SK-N-SH treated with all-trans-retinoic acid at 6 μM for 48 hours (cell line): ENCODE measurements around the gene SLC27A5.

Experiments
- ATAC-seq: fragments of 200-7000 bp; cut with Tn5 transposase; 3 replicates; pipeline ENCODE4 v1.9.1; 2020; ENCODE audit warnings: mild to moderate bottlenecking, moderate library complexity
- ARNTL ChIP-seq: fragments of 450-650 bp; formaldehyde crosslinking; IDR thresholded peaks from 2 replicates; pipeline ENCODE4 v1.5.0; 2020; ENCODE audit warnings: low read depth, mild to moderate bottlenecking, moderate library complexity, borderline replicate concordance
- CREB5 ChIP-seq: fragments of 250-450 bp; sonication (Bioruptor Pico); IDR thresholded peaks from 2 replicates; pipeline ENCODE4 v1.5.1; 2020; ENCODE audit warnings: low read depth, mild to moderate bottlenecking, moderate library complexity
- GLIS3 ChIP-seq: fragments of 250-450 bp; sonication (Bioruptor Pico); IDR thresholded peaks from 2 replicates; pipeline ENCODE4 v1.5.0; 2020; ENCODE audit warnings: mild to moderate bottlenecking, moderate library complexity
- ISL1 ChIP-seq: fragments of 250-450 bp; sonication (Bioruptor Pico); IDR thresholded peaks from 2 replicates; pipeline ENCODE4 v2.1.2; 2022; ENCODE audit warnings: mild to moderate bottlenecking, moderate library complexity
- PPARA ChIP-seq: fragments of 250-450 bp; sonication (Bioruptor Pico); IDR thresholded peaks from 2 replicates; pipeline ENCODE4 v1.5.0; 2020; ENCODE audit warnings: mild to moderate bottlenecking, borderline replicate concordance
- RARB ChIP-seq: fragments of 250-450 bp; sonication (Bioruptor Pico); IDR thresholded peaks from 2 replicates; pipeline ENCODE4 v1.8.0; 2021; ENCODE audit warnings: mild to moderate bottlenecking, moderate library complexity
- SNAI2 ChIP-seq: fragments of 250-450 bp; sonication (Bioruptor Pico); IDR thresholded peaks from 2 replicates; pipeline ENCODE4 v1.5.0; 2020; ENCODE audit warnings: mild to moderate bottlenecking, moderate library complexity
- TCF4 ChIP-seq: fragments of 250-450 bp; sonication (Bioruptor Pico); IDR thresholded peaks from 2 replicates; pipeline ENCODE4 v1.8.0; 2021; ENCODE audit warnings: mild to moderate bottlenecking, moderate library complexity, borderline replicate concordance
- ZFP3 ChIP-seq: fragments of 250-450 bp; sonication (Bioruptor Pico); IDR thresholded peaks from 2 replicates; pipeline ENCODE4 v1.5.0; 2020; ENCODE audit warnings: mild to moderate bottlenecking, moderate library complexity
- ZFP30 ChIP-seq: fragments of 450-650 bp; formaldehyde crosslinking; IDR thresholded peaks from 2 replicates; pipeline ENCODE4 v1.5.0; 2022; ENCODE audit warnings: mild to moderate bottlenecking, moderate library complexity
- ZNF70 ChIP-seq: fragments of 450-650 bp; formaldehyde crosslinking; IDR thresholded peaks from 2 replicates; pipeline ENCODE4 v1.5.0; 2020; ENCODE audit warnings: mild to moderate bottlenecking, moderate library complexity
- ZNF8 ChIP-seq: fragments of 450-650 bp; formaldehyde crosslinking; IDR thresholded peaks from 2 replicates; pipeline ENCODE4 v1.5.0; 2020; ENCODE audit warnings: mild to moderate bottlenecking, moderate library complexity
- TF ChIP-seq, protein P1 (sequence below): fragments of 250-450 bp; sonication (Bioruptor Pico); IDR thresholded peaks from 2 replicates; pipeline ENCODE4 v1.8.0; 2020; ENCODE audit warnings: mild to moderate bottlenecking, moderate library complexity, borderline replicate concordance
- TF ChIP-seq, protein P2 (sequence below): fragments of 250-450 bp; sonication (Bioruptor Pico); IDR thresholded peaks from 2 replicates; pipeline ENCODE4 v1.8.0; 2021; ENCODE audit warnings: low read depth, mild to moderate bottlenecking, moderate library complexity, borderline replicate concordance
- TF ChIP-seq, protein P3 (sequence below): fragments of 250-450 bp; sonication (Bioruptor Pico); IDR thresholded peaks from 2 replicates; pipeline ENCODE4 v1.5.0; 2020; ENCODE audit warnings: mild to moderate bottlenecking, moderate library complexity

Gene SLC27A5, protein sequence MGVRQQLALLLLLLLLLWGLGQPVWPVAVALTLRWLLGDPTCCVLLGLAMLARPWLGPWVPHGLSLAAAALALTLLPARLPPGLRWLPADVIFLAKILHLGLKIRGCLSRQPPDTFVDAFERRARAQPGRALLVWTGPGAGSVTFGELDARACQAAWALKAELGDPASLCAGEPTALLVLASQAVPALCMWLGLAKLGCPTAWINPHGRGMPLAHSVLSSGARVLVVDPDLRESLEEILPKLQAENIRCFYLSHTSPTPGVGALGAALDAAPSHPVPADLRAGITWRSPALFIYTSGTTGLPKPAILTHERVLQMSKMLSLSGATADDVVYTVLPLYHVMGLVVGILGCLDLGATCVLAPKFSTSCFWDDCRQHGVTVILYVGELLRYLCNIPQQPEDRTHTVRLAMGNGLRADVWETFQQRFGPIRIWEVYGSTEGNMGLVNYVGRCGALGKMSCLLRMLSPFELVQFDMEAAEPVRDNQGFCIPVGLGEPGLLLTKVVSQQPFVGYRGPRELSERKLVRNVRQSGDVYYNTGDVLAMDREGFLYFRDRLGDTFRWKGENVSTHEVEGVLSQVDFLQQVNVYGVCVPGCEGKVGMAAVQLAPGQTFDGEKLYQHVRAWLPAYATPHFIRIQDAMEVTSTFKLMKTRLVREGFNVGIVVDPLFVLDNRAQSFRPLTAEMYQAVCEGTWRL

GRCh38 chr19:58511353-58512208 is at the start of gene SLC27A5:
SLC27A5 (minus strand) TSS chr19:58511992; CDS start chr19:58511955, 37 bp downstream.
- ATAC-seq: no peak
- no peak for TF ChIP-seq ISL1
- no peak for TF ChIP-seq ZNF70
- TF ChIP-seq, protein P1, sequence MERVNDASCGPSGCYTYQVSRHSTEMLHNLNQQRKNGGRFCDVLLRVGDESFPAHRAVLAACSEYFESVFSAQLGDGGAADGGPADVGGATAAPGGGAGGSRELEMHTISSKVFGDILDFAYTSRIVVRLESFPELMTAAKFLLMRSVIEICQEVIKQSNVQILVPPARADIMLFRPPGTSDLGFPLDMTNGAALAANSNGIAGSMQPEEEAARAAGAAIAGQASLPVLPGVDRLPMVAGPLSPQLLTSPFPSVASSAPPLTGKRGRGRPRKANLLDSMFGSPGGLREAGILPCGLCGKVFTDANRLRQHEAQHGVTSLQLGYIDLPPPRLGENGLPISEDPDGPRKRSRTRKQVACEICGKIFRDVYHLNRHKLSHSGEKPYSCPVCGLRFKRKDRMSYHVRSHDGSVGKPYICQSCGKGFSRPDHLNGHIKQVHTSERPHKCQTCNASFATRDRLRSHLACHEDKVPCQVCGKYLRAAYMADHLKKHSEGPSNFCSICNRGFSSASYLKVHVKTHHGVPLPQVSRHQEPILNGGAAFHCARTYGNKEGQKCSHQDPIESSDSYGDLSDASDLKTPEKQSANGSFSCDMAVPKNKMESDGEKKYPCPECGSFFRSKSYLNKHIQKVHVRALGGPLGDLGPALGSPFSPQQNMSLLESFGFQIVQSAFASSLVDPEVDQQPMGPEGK (CRISPR knock-in tag): no peak
- no peak for TF ChIP-seq CREB5 (CRISPR knock-in tag)
- TF ChIP-seq, protein P2, sequence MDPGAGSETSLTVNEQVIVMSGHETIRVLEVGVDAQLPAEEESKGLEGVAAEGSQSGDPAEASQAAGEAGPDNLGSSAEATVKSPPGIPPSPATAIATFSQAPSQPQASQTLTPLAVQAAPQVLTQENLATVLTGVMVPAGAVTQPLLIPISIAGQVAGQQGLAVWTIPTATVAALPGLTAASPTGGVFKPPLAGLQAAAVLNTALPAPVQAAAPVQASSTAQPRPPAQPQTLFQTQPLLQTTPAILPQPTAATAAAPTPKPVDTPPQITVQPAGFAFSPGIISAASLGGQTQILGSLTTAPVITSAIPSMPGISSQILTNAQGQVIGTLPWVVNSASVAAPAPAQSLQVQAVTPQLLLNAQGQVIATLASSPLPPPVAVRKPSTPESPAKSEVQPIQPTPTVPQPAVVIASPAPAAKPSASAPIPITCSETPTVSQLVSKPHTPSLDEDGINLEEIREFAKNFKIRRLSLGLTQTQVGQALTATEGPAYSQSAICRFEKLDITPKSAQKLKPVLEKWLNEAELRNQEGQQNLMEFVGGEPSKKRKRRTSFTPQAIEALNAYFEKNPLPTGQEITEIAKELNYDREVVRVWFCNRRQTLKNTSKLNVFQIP (CRISPR knock-in tag): no peak
- TF ChIP-seq TCF4 (CRISPR knock-in tag): no peak
- no peak for TF ChIP-seq ARNTL (CRISPR knock-in tag)

- TF ChIP-seq SNAI2 (CRISPR knock-in tag) (no peak), PPARA (CRISPR knock-in tag) (no peak), ZFP30 (no peak), ZNF70 (no peak), ZNF8 (CRISPR knock-in tag) (no peak)
- ATAC-seq: no peak
These were observed 49.1 kb upstream of the SLC27A5 start for GRCh38 chr19:58560921-58561320.

- no peak for TF ChIP-seq ZFP30
- no peak for TF ChIP-seq CREB5 (CRISPR knock-in tag)
- TF ChIP-seq, protein P1 (CRISPR knock-in tag): no peak
- no peak for TF ChIP-seq ZFP3
- no peak for TF ChIP-seq RARB
- TF ChIP-seq, protein P3, sequence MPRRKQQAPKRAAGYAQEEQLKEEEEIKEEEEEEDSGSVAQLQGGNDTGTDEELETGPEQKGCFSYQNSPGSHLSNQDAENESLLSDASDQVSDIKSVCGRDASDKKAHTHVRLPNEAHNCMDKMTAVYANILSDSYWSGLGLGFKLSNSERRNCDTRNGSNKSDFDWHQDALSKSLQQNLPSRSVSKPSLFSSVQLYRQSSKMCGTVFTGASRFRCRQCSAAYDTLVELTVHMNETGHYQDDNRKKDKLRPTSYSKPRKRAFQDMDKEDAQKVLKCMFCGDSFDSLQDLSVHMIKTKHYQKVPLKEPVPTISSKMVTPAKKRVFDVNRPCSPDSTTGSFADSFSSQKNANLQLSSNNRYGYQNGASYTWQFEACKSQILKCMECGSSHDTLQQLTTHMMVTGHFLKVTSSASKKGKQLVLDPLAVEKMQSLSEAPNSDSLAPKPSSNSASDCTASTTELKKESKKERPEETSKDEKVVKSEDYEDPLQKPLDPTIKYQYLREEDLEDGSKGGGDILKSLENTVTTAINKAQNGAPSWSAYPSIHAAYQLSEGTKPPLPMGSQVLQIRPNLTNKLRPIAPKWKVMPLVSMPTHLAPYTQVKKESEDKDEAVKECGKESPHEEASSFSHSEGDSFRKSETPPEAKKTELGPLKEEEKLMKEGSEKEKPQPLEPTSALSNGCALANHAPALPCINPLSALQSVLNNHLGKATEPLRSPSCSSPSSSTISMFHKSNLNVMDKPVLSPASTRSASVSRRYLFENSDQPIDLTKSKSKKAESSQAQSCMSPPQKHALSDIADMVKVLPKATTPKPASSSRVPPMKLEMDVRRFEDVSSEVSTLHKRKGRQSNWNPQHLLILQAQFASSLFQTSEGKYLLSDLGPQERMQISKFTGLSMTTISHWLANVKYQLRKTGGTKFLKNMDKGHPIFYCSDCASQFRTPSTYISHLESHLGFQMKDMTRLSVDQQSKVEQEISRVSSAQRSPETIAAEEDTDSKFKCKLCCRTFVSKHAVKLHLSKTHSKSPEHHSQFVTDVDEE (CRISPR knock-in tag): no peak
- TF ChIP-seq GLIS3 (CRISPR knock-in tag): no peak
- TF ChIP-seq, all 23 proteins: peak for 0
- ATAC-seq: no peak
These were observed 48.5 kb upstream of the SLC27A5 start for GRCh38 chr19:58560007-58560887.
